Neural cell (in vitro differentiated cells): ENCODE results near the gene ALOXE3. TPM values are rescaled to one million over a fixed set of nuclear protein-coding genes. Genes with fewer than 3 reads are reported as not detected.

Source experiments
- H2AFZ ChIP-seq: fragments of 200-600, 300-800 bp; sonication (generic), shearing (Covaris generic); 2 replicates; pipeline ENCODE4 v1.6.0; 2014; ENCODE audit warnings: low read depth, mild to moderate bottlenecking, antibody characterized with exemption, low read length, moderate library complexity
- H3F3A ChIP-seq: fragments of 200-600 bp; shearing (Covaris generic); 2 replicates; pipeline ENCODE4 v1.6.1; 2016; ENCODE audit warnings: mild to moderate bottlenecking, moderate library complexity, mixed read lengths, antibody characterized with exemption, low read length; ENCODE audit not compliant: insufficient read depth, poor library complexity, severe bottlenecking
- H3K27ac ChIP-seq: fragments of 200-600, 300-800 bp; sonication (generic), shearing (Covaris generic); 2 replicates; pipeline ENCODE4 v1.5.1; 2014; ENCODE audit warnings: mild to moderate bottlenecking, low read length, moderate library complexity
- H3K27me3 ChIP-seq: fragments of 300-800, 200-600 bp; sonication (generic), shearing (Covaris generic); 2 replicates; pipeline ENCODE4 v1.6.0; 2014; ENCODE audit warnings: mild to moderate bottlenecking, low read depth, low read length, moderate library complexity; ENCODE audit not compliant: insufficient read depth
- H3K36me3 ChIP-seq: fragments of 300-800, 200-600 bp; sonication (generic), shearing (Covaris generic); 2 replicates; pipeline ENCODE4 v1.5.1; 2014; ENCODE audit warnings: mild to moderate bottlenecking, antibody characterized with exemption, low read length, moderate library complexity; ENCODE audit not compliant: insufficient read depth
- H3K4me2 ChIP-seq: fragments of 300-800, 200-600 bp; sonication (generic), shearing (Covaris generic); 2 replicates; pipeline ENCODE4 v1.6.0; 2014; ENCODE audit warnings: mild to moderate bottlenecking, low read length
- H3K4me3 ChIP-seq: fragments of 300-800, 200-600 bp; sonication (generic), shearing (Covaris generic); 2 replicates; pipeline ENCODE4 v1.5.1; 2014; ENCODE audit warnings: mild to moderate bottlenecking, low read length, moderate library complexity
- H3K79me2 ChIP-seq: fragments of 200-600 bp; shearing (Covaris generic); replicated peaks from 2 replicates; pipeline ENCODE4 v1.6.0; 2014; ENCODE audit warnings: mild to moderate bottlenecking, low read length, moderate library complexity; ENCODE audit not compliant: insufficient read depth
- H3K9ac ChIP-seq: fragments of 300-800, 200-600 bp; sonication (generic), shearing (Covaris generic); 2 replicates; pipeline ENCODE4 v1.6.1; 2016; ENCODE audit warnings: mild to moderate bottlenecking, low read length, mixed read lengths
- H3K9me2 ChIP-seq: fragments of 200-600 bp; shearing (Covaris generic); 2 replicates; pipeline ENCODE4 v1.6.1; 2016; ENCODE audit warnings: mild to moderate bottlenecking, low read length, mixed read lengths; ENCODE audit not compliant: insufficient read depth
- H3K9me3 ChIP-seq: fragments of 200-600, 300-800 bp; sonication (generic), shearing (Covaris generic); 2 replicates; pipeline ENCODE4 v1.6.1; 2016; ENCODE audit warnings: mild to moderate bottlenecking, mixed run types, low read length, moderate library complexity, mixed read lengths
- H4K20me1 ChIP-seq: fragments of 200-600 bp; shearing (Covaris generic); 2 replicates; pipeline ENCODE4 v1.6.1; 2016; ENCODE audit warnings: mild to moderate bottlenecking, mixed run types; ENCODE audit not compliant: insufficient read depth
- EP300 ChIP-seq: fragments of 450-650 bp; conservative IDR thresholded peaks from 2 replicates; pipeline ENCODE4 v1.6.1; 2014; ENCODE audit warnings: antibody characterized with exemption, mild to moderate bottlenecking, moderate library complexity; ENCODE audit not compliant: poor library complexity, severe bottlenecking
- EZH2 ChIP-seq: fragments of 200-600, 300-800 bp; shearing (Covaris generic), sonication (generic); IDR thresholded peaks from 2 replicates; pipeline ENCODE4 v1.6.1; 2014; ENCODE audit warnings: antibody characterized with exemption, low read length, borderline replicate concordance, mild to moderate bottlenecking; ENCODE audit not compliant: insufficient read depth, poor library complexity, severe bottlenecking
- MXI1 ChIP-seq: fragments of 450-650 bp; conservative IDR thresholded peaks from 2 replicates; pipeline ENCODE4 v1.6.1; 2014; ENCODE audit warnings: antibody characterized with exemption, mild to moderate bottlenecking; ENCODE audit not compliant: poor library complexity, severe bottlenecking
- POLR2AphosphoS5 ChIP-seq: IDR thresholded peaks from 2 replicates; pipeline ENCODE4 v1.6.1; 2012
- RAD21 ChIP-seq: fragments of 450-650 bp; conservative IDR thresholded peaks from 2 replicates; pipeline ENCODE4 v1.6.1; 2014; ENCODE audit warnings: antibody characterized with exemption, mild to moderate bottlenecking, moderate library complexity
- SMC3 ChIP-seq: fragments of 450-650 bp; conservative IDR thresholded peaks from 2 replicates; pipeline ENCODE4 v1.6.1; 2014; ENCODE audit warnings: antibody characterized with exemption, mild to moderate bottlenecking, moderate library complexity; ENCODE audit not compliant: poor library complexity
- TAF1 ChIP-seq: IDR thresholded peaks from 2 replicates; pipeline ENCODE4 v1.6.1; 2012; ENCODE audit warnings: low read depth
- polyA plus RNA-seq: library from polyadenylated mRNA; depleted of rRNA; stranded (reverse); fragments of >200 nt; gene quantifications from 2 replicates; pipeline ENCODE4 v1.2.3, GENCODE V29; 2014
- TF ChIP-seq, protein P1 (sequence below): IDR thresholded peaks from 2 replicates; pipeline ENCODE4 v1.6.1; 2012; ENCODE audit warnings: borderline replicate concordance
- TF ChIP-seq, protein P2 (sequence below): fragments of 450-650 bp; IDR thresholded peaks from 2 replicates; pipeline ENCODE4 v1.5.1; 2014; ENCODE audit warnings: antibody characterized with exemption, mild to moderate bottlenecking, moderate library complexity; ENCODE audit not compliant: poor library complexity, severe bottlenecking

Gene ALOXE3
- polyA plus RNA-seq, 1 donor from 2014 or later = 0.77 TPM

DNA sequence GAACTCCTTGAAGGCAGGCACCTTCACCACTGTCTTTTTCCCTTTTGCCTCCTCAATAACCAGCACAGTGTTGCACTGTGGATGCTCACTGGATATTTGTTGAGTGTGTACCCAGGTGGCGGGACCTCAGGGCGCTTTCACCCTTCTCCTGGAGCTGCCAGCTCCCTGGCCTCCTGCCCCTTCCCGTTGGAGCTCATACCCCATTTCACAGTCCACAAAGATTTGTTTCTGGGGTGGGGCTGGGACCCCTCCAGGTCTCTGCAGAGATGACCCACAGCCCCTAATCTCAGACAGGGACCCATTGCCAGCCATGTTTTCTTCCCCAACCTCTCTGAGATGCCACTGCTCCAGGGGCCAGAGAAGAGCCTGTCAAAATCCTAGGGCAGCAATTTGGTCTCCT, 43.2 kb downstream of the ALOXE3 start:
- Histone ChIP-seq H3K79me2 (no peaks in the 10 kb centered on the region), H3K27me3 (peaks cover 91% of the 10 kb centered on the region), H3K9me3 (no peaks in the 10 kb centered on the region), H3F3A (no peaks in the 10 kb centered on the region), H3K27ac (no peak overlapping the region), H3K4me3 (no peak overlapping the region), H3K9me2 (no peaks in the 10 kb centered on the region), H2AFZ (no peak overlapping the region), H3K9ac (no peak overlapping the region), H4K20me1 (no peaks in the 10 kb centered on the region), H3K4me2 (no peak overlapping the region), H3K36me3 (no peaks in the 10 kb centered on the region)
- no peak for TF ChIP-seq TAF1
- TF ChIP-seq, protein P1, sequence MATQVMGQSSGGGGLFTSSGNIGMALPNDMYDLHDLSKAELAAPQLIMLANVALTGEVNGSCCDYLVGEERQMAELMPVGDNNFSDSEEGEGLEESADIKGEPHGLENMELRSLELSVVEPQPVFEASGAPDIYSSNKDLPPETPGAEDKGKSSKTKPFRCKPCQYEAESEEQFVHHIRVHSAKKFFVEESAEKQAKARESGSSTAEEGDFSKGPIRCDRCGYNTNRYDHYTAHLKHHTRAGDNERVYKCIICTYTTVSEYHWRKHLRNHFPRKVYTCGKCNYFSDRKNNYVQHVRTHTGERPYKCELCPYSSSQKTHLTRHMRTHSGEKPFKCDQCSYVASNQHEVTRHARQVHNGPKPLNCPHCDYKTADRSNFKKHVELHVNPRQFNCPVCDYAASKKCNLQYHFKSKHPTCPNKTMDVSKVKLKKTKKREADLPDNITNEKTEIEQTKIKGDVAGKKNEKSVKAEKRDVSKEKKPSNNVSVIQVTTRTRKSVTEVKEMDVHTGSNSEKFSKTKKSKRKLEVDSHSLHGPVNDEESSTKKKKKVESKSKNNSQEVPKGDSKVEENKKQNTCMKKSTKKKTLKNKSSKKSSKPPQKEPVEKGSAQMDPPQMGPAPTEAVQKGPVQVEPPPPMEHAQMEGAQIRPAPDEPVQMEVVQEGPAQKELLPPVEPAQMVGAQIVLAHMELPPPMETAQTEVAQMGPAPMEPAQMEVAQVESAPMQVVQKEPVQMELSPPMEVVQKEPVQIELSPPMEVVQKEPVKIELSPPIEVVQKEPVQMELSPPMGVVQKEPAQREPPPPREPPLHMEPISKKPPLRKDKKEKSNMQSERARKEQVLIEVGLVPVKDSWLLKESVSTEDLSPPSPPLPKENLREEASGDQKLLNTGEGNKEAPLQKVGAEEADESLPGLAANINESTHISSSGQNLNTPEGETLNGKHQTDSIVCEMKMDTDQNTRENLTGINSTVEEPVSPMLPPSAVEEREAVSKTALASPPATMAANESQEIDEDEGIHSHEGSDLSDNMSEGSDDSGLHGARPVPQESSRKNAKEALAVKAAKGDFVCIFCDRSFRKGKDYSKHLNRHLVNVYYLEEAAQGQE = no peak
- TF ChIP-seq POLR2AphosphoS5 = no peak
- TF ChIP-seq RAD21 = no peak
- no peak for TF ChIP-seq SMC3
- TF ChIP-seq EZH2 = no peak
- TF ChIP-seq, protein P2, sequence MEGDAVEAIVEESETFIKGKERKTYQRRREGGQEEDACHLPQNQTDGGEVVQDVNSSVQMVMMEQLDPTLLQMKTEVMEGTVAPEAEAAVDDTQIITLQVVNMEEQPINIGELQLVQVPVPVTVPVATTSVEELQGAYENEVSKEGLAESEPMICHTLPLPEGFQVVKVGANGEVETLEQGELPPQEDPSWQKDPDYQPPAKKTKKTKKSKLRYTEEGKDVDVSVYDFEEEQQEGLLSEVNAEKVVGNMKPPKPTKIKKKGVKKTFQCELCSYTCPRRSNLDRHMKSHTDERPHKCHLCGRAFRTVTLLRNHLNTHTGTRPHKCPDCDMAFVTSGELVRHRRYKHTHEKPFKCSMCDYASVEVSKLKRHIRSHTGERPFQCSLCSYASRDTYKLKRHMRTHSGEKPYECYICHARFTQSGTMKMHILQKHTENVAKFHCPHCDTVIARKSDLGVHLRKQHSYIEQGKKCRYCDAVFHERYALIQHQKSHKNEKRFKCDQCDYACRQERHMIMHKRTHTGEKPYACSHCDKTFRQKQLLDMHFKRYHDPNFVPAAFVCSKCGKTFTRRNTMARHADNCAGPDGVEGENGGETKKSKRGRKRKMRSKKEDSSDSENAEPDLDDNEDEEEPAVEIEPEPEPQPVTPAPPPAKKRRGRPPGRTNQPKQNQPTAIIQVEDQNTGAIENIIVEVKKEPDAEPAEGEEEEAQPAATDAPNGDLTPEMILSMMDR = no peak
- TF ChIP-seq MXI1 = no peak
- TF ChIP-seq EP300 = no peak

DNA sequence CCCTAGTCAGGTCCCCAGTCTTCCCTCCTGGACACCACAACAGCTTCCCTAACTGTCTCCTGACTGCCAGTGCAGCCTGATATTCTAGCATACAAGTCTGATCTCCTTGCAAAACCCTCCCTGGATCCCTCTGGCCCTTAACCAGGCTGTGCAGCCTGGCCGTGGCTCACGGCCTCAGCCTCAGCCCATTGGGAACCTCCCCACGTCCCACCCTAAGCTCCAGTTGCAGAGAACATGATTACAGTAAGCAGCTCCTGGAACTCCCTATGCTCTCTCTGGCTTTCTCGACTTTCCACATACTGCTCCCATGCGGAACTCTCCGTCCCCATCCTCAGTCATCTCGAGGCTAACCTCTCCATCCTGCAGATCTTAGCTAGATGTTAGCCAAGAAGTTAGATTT, 43.8 kb downstream of the ALOXE3 start:
- no peak overlapping the region for H3K9ac ChIP-seq
- TF ChIP-seq RAD21 = no peak
- no peak for TF ChIP-seq MXI1
- no peak for TF ChIP-seq EP300
- no peak for TF ChIP-seq SMC3
- no peak overlapping the region for H3K4me2 ChIP-seq

More for the DNA sequence above, 43.8 kb downstream of the ALOXE3 start:
- Histone ChIP-seq H3F3A (no peaks in the 10 kb centered on the region), H3K27me3 (peaks cover 86% of the 10 kb centered on the region), H3K9me3 (no peaks in the 10 kb centered on the region), H4K20me1 (no peaks in the 10 kb centered on the region), H3K36me3 (no peaks in the 10 kb centered on the region), H3K27ac (no peak overlapping the region), H3K4me3 (no peak overlapping the region), H3K9me2 (no peaks in the 10 kb centered on the region), H3K79me2 (no peaks in the 10 kb centered on the region), H2AFZ (no peak overlapping the region)
